Body of pancreas (tissue), 4 donors: ENCODE measurements around the gene TTLL10. TPM values are rescaled to one million over a fixed set of nuclear protein-coding genes. Genes with fewer than 3 reads are reported as not detected.
A peak's percentile ranks its signal among the peaks of the same experiment; 100 is the strongest.
"Not testable (repeated sequence)": the region's sequence is repeated elsewhere in the genome, so short reads cannot be mapped to it uniquely, and the experiment has no call there.

Experiments used
- ATAC-seq: fragments of 150-250 bp; one replicate; pipeline ENCODE4 v1.9.1; 2016
- DNase-seq, 4 donors: peaks; one replicate each; pipeline ENCODE4 v3.0.0-alpha.2; 2019
- H3K27ac ChIP-seq, 4 donors: fragments of 200-600 bp; sonication (generic); 1 replicate in 3 of 4; 2 replicates in 1 of 4; pipeline versions ENCODE4 v1.5.1 to v1.6.1; 2016 to 2019; ENCODE audit warnings: mild to moderate bottlenecking in 1 of 4, mixed read lengths in 1 of 4, moderate library complexity in 1 of 4
- H3K27me3 ChIP-seq, 2 donors: fragments of 200-600 bp; sonication (generic); one replicate each; pipeline ENCODE4 v1.6.0; 2016; ENCODE audit warnings: mild to moderate bottlenecking in 1 of 2
- H3K36me3 ChIP-seq, 2 donors: fragments of 200-600 bp; sonication (generic); replicated peaks in 1 of 2; 2 replicates each; pipeline ENCODE4 v1.5.1; 2016; ENCODE audit warnings: low read depth in 2 of 2; ENCODE audit not compliant: insufficient read depth in 1 of 2
- H3K4me1 ChIP-seq: fragments of 200-600 bp; sonication (generic); one replicate; pipeline ENCODE4 v1.6.0; 2016
- H3K4me3 ChIP-seq, 2 donors: fragments of 200-600 bp; sonication (generic); 1 replicate in 1 of 2; 2 replicates in 1 of 2; pipeline ENCODE4 v1.5.1; 2016 to 2019
- H3K9me3 ChIP-seq, 3 donors: fragments of 200-600 bp; sonication (generic); 1 replicate in 2 of 3; 2 replicates in 1 of 3; pipeline ENCODE4 v1.5.1; 2016
- POLR2A ChIP-seq, 3 donors: fragments of 450-650 bp; IDR thresholded peaks; one replicate each; pipeline ENCODE4 v1.6.1; 2016; ENCODE audit warnings: antibody characterized with exemption in 3 of 3, mild to moderate bottlenecking in 2 of 3
- WGBS, 2 donors: methylation state at CpG; one replicate each; pipeline ENCODE4 v1.1.5; 2017; 5-methylcytosine and 5-hydroxymethylcytosine counted together
- intact Hi-C: fragments of 100-400 bp; cut with DNase I; formaldehyde crosslinking; loops from one replicate; pipeline ENCODE4 v1.15.1; 2023
- total RNA-seq, 2 donors: library from RNA; depleted of rRNA; stranded (reverse); fragments of >200 nt; gene quantifications; one replicate each; pipeline ENCODE4 v1.1.0, GENCODE V29; 2016
- TF ChIP-seq, protein P1 (sequence below), 7 experiments: fragments of 450-650 bp in 4 of 7; fragments of 200-600 bp in 3 of 7; sonication (generic) in 3 of 7; IDR thresholded peaks; one replicate each; pipeline ENCODE4 v1.5.1; 2016 to 2019; ENCODE audit warnings: antibody characterized with exemption in 7 of 7

Gene TTLL10
- total RNA-seq, 2 donors from 2014 or later: 0.66 to 0.78 TPM

DNA sequence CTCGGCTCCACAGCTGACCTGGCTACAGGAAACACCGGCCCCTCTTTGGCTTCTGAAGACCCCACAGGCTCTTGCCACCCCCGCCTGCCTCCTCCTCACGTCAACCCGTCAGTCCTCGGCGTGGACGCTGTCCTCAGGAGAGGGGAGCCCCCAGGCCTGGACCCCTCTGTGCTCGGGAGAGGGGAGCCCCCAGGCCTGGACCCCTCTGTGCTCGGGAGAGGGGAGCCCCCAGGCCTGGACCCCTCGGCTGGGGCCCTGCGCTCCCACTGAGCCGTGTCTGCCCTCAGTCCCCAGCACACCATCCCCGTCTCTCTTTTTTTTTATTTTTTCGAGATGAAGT lies 31.8 kb upstream of the TTLL10 start:
- ATAC-seq: no peak
- Histone ChIP-seq H3K4me1 (no peaks in the 10 kb centered on the region), H3K27ac (no peak overlapping the region)

DNA sequence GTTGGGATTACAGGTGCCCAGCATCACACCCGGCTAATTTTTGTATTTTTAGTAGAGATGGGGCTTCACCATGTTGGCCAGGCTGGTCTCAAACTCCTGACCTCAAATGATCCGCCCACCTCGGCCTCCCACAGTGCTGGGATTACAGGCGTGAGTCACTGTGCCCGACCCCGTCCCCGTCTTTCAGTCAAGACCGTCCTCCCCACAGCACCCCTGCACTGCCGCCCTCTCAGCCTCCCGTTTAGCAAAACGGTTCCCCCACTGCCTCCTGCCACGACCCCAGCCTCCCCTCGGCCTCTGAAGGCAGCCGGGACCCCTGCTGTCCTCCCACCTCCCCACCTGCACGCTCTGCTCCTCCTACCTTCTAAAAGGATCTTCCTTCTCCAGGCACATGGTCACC lies 31.3 kb upstream of the TTLL10 start:
- DNase-seq, H3K27me3 ChIP-seq, intact Hi-C loops, H3K4me1 ChIP-seq, H3K4me3 ChIP-seq, H3K9me3 ChIP-seq, H3K36me3 ChIP-seq, H3K27ac ChIP-seq, ATAC-seq: not testable (repeated sequence)
- WGBS, 2 donors: 68 to 80% methylated on average over 15 of the region's 15 CpGs

More for the DNA sequence above, 31.8 kb upstream of the TTLL10 start:
- no peak overlapping the region for H3K4me3 ChIP-seq
- TF ChIP-seq, protein P1, sequence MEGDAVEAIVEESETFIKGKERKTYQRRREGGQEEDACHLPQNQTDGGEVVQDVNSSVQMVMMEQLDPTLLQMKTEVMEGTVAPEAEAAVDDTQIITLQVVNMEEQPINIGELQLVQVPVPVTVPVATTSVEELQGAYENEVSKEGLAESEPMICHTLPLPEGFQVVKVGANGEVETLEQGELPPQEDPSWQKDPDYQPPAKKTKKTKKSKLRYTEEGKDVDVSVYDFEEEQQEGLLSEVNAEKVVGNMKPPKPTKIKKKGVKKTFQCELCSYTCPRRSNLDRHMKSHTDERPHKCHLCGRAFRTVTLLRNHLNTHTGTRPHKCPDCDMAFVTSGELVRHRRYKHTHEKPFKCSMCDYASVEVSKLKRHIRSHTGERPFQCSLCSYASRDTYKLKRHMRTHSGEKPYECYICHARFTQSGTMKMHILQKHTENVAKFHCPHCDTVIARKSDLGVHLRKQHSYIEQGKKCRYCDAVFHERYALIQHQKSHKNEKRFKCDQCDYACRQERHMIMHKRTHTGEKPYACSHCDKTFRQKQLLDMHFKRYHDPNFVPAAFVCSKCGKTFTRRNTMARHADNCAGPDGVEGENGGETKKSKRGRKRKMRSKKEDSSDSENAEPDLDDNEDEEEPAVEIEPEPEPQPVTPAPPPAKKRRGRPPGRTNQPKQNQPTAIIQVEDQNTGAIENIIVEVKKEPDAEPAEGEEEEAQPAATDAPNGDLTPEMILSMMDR (IDR thresholded peaks at IDR 0.05): no peak
- no peak for TF ChIP-seq POLR2A (IDR thresholded peaks at IDR 0.05)
- no peaks in the 10 kb centered on the region for H3K9me3 ChIP-seq
- intact Hi-C loops: no loop called here
- H3K27me3 ChIP-seq: no peaks in the 10 kb centered on the region
- 75 to 88% methylated on average over 13 of the region's 15 CpGs for WGBS, 2 donors
- no peaks in the 10 kb centered on the region for H3K36me3 ChIP-seq
- DNase-seq: no peak

DNA sequence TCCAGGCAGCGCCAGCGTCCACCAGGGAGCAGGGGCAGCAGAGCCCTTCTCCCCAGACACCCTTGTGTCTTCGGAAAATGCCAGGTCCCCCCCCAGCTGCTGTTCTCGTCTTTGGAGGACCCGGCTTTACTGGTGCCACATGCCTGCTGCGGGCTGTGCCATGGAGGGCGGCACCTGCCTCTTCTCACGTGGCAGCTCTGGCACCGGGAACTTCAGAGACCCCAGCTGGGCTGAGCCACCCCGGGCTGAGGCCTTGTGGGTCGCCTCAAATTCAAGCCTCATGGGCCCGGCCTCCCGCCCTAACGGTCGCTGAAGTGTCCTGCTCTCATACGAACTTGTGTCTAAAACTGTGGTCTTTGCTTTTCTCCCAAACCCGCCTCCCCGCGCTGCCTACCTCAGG lies 30.8 kb upstream of the TTLL10 start:
- TF ChIP-seq POLR2A (IDR thresholded peaks at IDR 0.05): no peak
- TF ChIP-seq, protein P1 (IDR thresholded peaks at IDR 0.05): no peak
- no peaks in the 10 kb centered on the region for H3K36me3 ChIP-seq
- no peaks in the 10 kb centered on the region for H3K9me3 ChIP-seq
- H3K4me3 ChIP-seq: no peak overlapping the region
- ATAC-seq (no peak), DNase-seq (no peak)
- intact Hi-C loops: no loop called here
- 79 to 87% methylated on average over 18 to 19 of the region's 19 CpGs for WGBS, 2 donors
- H3K27ac ChIP-seq: no peak overlapping the region
- no peaks in the 10 kb centered on the region for H3K4me1 ChIP-seq
- H3K27me3 ChIP-seq: no peaks in the 10 kb centered on the region

DNA sequence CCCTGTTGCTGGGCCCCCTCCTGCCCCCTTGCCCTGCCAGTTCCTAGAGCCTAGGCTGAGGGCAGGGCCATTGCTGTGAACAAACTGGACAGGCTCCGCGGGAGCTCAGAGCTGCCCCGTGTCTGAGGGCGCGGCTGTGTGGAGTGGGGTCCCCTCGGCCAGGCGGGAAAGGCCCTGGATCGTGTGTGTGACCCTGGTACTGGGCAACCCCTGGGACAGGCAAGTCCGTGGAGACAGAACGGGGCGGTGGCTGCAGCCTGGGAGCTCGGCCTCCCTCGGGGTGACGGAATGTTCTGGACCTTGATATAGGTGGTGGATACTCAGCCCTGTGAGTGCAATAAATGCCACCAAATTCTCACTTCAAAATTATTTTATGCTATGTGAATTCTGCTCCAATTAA lies 30.0 kb upstream of the TTLL10 start:
- no peaks in the 10 kb centered on the region for H3K27me3 ChIP-seq
- no peaks in the 10 kb centered on the region for H3K9me3 ChIP-seq
- intact Hi-C loops: no loop called here
- 86 to 92% methylated on average over 11 to 14 of the region's 14 CpGs for WGBS, 2 donors
- ATAC-seq (no peak), DNase-seq (no peak)
- peak overlapping the region in 1 of 4 donors; percentile 70 for H3K27ac ChIP-seq
- H3K4me1 ChIP-seq: no peaks in the 10 kb centered on the region
- H3K36me3 ChIP-seq: no peaks in the 10 kb centered on the region
- H3K4me3 ChIP-seq: no peak overlapping the region
- TF ChIP-seq, protein P1 (IDR thresholded peaks at IDR 0.05): no peak
- TF ChIP-seq POLR2A (IDR thresholded peaks at IDR 0.05): no peak

DNA sequence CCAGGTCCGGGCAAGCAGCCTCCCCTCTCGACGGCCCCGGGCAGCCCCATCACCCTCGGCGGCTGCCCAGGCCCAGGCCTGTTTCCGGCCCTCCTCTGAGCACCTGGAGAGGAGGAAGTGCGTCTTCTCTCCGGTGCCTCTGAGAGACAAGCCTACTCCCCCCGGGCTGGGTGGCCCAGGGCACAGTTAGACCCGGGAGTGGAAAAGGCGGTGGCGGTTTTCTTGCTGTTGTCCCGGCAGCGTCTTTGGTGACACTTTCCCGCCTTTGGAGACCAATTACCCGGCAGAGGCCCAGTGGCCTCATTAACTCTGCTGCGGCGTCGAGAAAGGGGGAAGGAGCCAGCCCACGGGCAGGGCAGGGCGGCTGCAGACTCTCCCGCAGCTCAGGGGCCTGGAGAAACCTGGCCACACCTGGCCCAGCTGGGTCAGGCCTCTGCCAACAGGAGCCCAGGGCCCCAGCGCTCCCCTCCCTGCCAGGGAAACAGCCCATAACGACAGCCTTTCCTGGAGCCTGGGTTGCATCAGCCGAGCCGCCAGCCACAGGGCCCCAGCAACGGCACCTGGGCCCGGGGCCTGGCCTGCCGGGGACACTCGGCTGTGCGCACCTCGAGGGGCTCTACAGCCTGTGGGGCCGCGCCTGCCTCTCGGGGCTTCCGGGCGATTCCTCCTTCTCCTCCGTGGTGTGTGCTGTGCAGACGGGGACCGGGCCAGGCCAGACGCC lies 29.4 kb upstream of the TTLL10 start:
- Histone ChIP-seq H3K36me3 (no peaks in the 10 kb centered on the region), H3K4me3 (no peak overlapping the region), H3K27ac (peak overlapping the region in 2 of 4 donors; percentile 40 to 70), H3K27me3 (no peaks in the 10 kb centered on the region), H3K9me3 (no peaks in the 10 kb centered on the region), H3K4me1 (no peaks in the 10 kb centered on the region)
- no peak for ATAC-seq
- WGBS, 2 donors: 54 to 87% methylated on average over 6 to 41 of the region's 42 CpGs
- TF ChIP-seq, protein P1 (IDR thresholded peaks at IDR 0.05): no peak
- no peak for TF ChIP-seq POLR2A (IDR thresholded peaks at IDR 0.05)
- intact Hi-C loops: no loop called here
- DNase-seq: no peak
